Measurements from ENCODE around the gene ZNF550.
A peak's percentile ranks its signal among the peaks of the same experiment; 100 is the strongest.

ZNF550 gene

DNA sequence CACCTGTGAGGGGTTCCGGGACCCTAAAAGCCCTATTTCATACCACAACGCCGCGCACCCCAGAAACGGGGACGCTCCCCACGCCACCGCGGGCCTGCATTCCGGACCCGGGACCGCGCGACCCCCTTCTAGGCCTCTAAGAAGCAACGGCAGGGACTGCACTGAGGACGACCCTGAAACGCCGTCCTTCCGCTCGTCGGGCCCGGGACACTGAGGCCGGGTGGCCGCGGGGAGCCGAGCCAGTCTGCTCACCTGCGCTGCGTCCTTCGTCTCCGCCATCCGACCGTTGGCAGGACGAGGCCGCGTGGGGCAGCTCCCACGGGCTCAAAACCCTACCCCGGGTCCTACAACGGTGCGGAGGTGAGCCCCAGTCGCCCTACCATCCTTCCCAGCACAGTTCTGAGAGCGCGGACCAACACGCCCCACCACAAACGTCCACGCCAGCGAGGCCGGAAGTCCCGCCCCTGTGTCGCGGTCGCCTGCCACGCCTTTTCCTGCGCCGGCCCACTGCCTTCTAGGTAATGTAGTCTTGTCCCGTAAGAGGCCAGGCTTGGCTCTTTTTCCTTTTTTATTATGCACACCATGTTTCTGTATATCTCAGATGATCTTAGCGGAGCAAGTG, at the start of gene ZNF550:
Gene ZNF550 (minus strand): TSS at position 460 of the 622 bp plus-strand sequence. CDS start 181 bp downstream, at position 279.
- DNase-seq (ENCODE audit: low spot score) = peak; percentile 91

DNA sequence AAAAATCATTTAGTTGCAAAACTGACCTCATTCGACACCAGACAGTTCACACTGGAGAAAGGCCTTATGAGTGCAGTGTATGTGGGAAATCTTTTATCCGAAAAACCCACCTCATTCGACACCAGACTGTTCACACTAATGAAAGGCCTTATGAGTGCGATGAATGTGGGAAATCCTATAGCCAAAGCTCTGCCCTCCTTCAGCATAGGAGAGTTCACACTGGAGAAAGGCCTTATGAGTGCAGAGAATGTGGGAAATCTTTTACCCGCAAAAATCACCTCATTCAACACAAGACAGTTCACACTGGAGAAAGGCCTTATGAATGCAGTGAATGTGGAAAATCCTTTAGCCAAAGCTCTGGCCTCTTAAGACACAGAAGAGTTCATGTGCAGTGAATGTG, 47.3 kb upstream of the ZNF550 start:
- no peak for DNase-seq (ENCODE audit: low spot score)

DNA sequence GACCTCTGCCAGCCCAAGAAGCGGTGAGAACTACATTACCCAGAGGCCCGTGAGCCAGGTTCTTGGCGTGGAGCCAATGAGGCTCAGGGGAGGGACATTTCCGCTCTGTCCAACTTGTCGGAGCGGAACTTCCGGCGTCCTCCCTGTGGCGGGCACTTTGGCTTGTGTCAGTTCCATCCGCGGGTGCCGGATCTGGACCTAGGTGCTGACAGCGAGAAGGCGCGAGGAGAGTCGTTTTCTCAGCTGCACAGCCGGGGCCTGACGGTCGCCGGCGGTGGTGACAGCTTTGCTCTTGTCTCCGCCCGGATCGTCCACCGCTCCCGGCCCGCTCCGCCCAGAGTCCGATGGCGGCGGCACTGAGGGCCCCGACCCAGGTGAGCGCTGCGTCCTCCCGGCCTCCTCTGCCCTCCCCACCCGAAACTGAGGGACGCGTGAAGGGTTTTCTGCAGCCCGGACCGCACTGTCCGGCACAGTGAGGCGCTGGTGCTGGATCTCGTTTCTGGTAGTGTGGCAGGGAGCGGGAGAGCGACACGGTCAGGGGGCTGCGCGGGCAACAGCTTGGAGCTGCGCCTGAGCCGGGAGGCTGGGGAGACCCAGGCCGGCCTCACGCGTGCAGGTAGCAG, 40.2 kb upstream of the ZNF550 start, which contains the start of gene ZNF530:
Gene ZNF530 (plus strand): TSS at position 125 of the 623 bp plus-strand sequence. CDS start 4,461 bp downstream, outside the sequence.
- peak; percentile 87 for DNase-seq (ENCODE audit: low spot score)

DNA sequence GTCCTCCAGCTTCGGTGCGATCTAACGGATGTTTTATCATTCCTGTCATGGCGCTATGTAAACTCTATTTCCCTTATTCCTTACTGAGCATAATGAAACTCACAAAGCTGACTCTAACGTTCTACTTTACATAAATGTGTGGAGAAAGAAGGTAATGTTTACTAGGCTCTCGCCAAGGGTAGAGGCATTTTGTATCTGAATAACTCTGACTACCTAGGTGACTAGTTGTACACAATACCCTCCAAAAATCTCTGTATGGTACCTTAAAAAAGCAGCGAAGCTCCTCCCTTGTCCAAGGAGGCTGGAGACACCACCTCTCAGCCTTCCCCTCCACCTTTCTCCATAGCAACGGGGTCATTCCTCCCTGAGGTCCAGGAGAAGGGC, 39.7 kb upstream of the ZNF550 start:
- no peak for DNase-seq (ENCODE audit: low spot score)

DNA sequence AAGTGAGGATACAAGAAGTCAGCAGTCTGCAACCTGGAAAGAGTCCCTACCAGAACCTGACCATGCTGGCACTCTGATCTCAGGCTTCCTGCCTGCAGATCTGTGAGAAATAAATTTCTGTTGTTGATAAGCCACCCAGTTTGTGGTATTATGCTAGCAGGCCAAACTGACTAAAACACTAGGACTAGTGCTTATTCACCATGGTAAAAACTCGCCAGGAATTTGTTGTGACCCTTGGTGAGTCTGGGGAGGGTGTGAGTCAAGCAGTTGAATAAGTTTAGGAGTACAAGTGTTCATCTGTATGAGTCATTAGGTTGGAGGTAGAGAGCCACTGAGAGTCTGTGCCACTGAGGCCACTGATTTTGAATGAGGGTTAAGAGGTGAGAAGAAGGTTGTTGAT, 27.9 kb upstream of the ZNF550 start:
- no peak for DNase-seq (ENCODE audit: low spot score)

DNA sequence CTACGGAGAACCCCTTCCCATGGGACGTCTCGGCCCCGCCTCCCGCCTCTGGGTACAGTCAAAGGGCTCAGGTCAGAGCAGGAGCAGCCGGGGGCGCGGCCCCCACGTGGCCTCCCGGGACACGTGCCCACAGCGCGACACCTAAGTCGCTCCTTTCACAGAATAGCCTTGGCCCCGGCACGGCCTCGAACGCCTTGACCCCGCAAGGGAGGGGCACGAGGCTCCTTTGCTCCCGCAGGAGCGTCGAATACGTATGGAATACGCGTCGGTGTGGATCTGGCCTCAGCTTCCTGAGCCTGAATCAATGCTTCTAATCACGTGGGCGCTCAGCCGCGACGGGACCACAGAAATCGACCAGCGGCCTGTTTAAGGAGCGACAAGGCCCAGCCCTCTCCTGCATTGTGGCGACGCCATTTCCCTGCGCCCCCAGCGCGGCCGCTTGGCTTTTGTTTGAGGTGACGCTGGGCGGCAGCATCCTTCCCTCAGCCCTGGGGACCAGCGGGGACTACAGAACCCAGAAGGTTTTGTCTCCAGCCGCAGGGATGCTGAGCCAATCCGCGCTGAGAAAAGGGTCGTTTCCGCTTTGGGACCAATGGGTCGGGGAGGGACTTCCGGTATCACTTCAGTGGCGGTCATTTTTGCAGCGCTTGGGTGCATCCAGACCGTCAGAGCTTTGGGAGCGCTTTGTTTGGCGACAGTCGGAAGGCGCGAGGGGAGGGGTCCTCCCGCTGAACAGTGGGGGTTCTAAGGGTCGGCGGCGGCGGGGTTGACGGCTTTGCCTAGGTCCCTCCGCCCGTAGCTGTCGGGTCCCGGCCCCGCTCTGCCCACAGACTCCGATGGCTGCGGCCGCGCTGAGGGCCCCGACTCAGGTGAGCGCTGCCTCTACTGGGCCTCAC, 24.1 kb upstream of the ZNF550 start, which contains the start of gene ZIK1:
Gene ZIK1 (plus strand): TSS at position 625 of the 896 bp plus-strand sequence. CDS start 212 bp downstream, at position 837.
- peak; percentile 93 for DNase-seq (ENCODE audit: low spot score)

DNA sequence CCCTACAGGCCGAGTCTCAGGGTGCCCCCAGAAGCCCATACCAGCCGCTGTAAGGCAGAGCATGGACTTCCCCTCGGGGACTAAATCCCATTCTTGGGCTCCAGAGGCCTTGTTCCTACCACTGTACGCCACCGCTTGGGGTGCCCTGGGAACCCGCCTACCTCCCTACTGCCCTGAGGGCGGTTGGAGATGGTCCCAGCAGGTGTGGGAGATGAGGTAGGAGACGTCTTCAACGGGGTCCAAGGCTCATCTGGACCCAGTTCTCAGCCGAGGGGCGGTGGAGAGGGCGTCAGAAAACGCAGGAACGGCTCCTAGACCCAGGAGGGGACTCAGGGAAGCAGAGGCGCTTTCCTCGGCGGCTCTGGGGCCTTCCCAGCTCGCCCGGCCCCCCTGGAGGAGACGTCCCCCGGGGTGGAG, 23.4 kb upstream of the ZNF550 start:
- no peak for DNase-seq (ENCODE audit: low spot score)

DNA sequence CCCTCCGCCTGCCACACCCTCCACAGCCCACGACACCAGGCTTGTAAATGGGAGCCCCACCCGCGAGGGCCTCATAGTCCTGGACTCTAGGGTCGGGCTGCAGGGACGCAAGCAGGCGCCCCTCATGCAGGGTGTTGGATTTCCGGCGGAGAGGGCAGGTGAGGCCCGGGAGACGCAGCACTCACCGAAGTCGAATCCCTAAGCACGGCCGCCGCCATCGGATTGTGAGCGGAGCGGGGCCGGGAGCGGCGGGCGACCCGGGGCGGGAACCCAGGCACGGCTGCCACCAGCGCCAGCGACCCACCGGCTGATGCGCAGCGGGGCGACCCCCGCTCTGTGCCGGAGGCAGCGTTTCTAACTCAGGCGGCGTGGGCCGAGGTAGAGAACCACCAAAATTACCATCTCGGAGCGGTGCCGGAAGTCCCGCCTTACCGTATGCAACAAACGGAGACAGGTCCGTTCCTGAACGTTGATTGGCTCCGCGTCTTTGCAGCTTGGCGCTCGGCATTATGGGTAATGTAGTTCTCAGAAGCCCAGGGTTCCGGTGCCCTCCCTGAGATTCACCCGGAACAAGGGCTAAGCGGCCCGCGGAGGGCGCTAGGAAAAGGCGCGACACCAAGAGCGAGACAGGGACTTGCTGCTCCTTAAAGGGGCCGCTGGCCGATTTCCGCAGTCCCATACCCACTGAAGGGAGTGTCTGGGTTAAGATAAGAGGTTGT, 19.0 kb upstream of the ZNF550 start, which contains the start of gene ZNF416:
Gene ZNF416 (minus strand): TSS at position 425 of the 719 bp plus-strand sequence. CDS start 207 bp downstream, at position 218.
- DNase-seq (ENCODE audit: low spot score) = peak; percentile 97

DNA sequence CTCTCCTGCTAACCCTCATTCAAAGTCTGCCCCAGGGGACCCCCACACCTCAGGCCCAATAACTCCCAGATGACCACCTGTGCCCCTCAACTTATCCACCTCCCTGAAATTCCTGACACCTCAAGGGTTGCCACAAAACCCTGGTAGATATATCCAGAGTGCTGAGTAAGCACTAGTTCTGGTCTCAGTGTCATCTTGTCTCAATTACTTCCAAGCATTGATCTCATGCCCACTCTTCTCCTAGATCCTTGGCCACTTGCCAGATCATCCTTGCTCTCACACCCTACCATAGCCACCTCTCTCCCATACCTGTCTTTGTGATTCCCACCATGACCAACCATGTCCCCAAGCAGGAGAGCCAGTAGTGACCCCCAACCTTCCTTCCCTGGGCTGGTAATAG, 17.0 kb upstream of the ZNF550 start:
- DNase-seq (ENCODE audit: low spot score) = no peak

DNA sequence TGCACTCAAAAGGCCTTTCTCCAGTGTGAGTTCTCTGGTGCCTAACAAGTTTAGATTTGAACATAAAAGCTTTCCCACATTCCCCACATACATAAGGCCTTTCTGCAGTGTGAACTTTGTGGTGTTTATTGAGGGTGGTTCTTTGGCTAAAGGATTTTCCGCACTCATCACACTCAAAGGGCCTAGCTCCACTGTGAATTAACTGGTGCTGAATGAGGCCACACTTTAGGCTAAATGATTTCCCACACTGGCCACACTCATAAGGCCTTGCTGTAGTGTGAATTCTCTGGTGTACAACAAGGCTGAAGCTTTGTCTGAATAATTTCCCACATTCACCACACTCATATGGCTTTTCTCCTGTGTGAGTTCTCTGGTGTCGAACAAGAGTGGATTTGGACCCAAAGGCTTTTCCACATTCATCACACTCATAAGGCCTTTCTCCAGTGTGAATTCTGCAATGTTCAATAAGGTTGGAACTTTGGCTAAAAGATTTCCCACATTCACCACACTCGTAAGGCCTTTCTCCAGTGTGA, 12.8 kb upstream of the ZNF550 start:
- no peak for DNase-seq (ENCODE audit: low spot score)

DNA sequence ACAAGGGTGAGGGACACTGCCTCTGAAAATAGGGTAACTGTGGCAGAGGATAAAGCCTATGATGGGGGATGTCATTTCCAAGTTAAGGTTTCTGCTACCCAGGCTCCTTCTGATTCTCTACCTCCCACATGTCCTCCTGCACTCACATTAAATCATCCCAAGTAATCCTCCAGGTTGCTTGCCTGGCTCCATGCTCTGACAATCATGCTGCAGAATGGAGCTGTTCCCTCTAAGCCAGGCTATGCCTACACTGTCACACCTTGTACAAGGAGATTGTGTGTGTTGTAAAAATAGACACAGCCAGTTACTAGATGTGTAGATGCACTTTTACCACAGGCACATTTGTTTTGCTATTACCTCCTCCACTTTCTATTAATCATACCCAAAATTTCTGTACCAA, 11.0 kb upstream of the ZNF550 start:
- DNase-seq (ENCODE audit: low spot score) = no peak

DNA sequence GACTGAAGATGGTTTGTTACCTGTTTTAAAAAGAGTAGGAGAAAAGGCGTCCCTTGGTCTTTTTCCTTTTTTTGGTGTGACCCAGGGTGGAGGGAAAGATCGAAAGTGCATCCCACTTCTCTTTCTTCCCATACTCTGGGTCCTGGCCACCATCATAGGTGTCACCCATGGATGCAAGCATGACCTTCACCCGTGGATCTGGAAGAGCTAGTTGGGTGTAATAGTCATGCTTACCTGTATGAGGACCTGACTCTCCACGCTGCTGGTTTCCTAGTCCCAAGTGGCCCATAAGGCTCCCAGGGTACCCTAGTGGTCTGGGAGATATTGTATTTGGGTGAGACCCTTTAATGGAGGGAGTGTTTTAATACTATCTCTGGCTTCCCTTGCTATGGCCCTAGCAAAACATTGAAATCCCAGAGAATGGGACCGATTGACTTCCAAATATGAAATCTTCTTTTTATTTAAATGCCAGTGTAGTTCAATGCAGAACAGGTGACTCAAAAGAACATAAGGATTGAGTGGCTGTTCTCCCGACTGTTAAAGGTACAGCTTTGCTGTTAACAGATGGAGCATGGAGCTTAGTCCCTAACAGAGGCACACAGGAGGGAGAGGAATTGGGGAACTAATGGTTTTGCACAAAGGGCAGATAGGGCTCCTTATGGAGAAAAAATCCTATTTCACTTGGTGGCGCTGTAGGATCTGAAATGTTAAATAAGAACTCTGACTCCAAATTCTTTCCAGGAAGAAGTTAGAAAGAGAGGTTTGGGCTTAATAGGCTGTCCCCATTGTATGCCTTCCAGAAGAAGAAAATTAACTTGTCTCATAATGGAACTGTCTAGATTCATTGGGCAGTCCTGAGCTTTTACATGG, 7.0 kb upstream of the ZNF550 start:
- DNase-seq (ENCODE audit: low spot score) = no peak

DNA sequence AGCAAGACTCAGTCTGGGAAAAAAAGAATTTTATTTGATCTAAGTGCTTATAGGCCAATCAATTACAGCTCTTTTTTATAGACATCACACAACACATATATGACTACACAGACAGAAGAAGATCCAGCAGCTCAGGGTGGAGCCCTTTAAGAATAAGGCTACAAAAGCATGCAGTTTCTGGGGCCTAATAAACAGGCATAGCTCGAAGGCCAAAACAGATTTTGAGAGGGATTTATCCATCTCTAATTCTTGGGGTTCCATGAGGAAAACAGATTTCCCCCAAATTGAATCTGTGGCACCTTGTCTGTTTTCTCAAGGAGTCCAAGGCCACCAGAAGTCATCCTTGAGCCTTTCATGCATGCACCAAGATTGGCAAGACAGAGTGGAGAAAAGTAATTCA, 3.9 kb upstream of the ZNF550 start:
- no peak for DNase-seq (ENCODE audit: low spot score)

DNA sequence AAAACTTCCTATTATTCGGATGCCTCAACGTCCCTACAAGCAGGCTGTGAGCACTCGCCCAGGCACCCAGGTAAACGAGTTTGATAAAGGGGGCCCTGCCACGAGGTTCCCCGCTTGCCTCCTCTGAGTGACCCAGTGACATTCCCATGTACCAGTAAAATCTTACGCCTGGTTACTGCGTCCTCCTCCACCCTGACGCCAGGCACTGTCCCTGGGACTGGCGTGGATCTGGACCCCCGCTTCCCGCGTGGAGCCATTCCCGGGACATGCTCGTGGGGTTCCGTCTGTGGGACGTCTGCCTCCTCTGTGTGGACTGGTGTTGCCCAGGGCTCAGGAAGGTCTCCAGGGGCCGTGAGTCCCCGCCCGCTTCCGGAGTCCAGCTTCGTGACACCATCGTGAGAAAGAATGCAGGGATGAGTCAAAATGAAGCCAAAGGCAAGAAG, 407 bp upstream of the ZNF550 start:
- no peak for DNase-seq (ENCODE audit: low spot score)

DNA sequence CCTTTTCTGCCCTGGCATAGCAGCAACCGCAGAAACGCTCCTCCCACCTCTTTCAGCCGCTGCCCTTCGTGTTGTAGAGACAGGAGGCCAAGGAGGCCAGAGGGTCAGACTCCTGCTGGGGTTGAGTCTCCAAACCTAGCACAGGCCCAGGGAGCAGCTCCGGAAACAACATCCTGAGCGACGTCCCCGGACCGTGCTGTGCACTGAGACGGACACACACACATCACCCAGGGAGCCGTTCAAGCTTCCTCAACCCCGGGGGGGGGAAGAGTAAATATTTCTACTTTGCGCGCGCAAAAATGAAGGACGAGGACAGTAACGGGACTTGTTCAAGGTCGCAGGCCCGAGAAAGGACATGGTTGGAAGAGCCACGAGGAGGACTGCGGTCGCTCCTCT, 657 bp downstream of the ZNF550 start:
- DNase-seq (ENCODE audit: low spot score) = no peak

DNA sequence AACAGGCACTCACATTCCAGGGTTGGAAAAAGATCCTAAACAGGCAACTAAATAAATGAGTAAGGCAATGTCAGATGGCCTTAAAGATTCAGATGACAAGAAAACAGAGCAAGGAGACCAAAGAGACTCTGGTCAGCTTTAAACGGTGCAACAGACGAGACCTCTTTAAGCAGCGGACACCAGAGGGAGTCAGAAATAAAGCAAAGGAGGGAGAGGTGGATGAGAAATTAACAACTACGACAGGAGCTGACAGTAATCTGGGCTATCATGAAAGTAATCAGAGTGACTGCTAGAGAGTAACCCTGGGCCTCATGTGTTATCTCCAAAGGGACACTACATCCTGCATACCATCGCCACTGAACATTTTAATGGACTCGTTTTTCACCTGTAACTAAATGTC, 1.1 kb downstream of the ZNF550 start:
- no peak for DNase-seq (ENCODE audit: low spot score)

DNA sequence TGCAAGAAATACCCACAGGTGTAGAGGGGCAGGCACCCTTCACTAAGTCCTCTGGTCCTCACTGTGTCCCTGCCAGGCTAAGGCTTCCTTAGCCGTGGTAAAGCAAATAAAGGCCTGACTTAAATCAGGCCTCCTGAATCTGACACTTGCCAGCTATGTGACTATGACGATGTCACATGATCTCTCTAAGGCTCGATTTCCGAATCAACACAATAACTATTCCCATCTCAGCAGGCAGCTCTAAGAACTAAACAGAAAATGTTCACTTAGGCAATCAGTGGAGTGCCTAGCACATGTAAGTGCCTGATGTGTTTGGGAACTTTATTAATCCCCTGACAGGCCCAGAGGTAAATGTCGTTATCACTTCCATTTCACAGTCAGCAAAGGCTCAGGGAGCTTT, 2.0 kb downstream of the ZNF550 start:
- no peak for DNase-seq (ENCODE audit: low spot score)

DNA sequence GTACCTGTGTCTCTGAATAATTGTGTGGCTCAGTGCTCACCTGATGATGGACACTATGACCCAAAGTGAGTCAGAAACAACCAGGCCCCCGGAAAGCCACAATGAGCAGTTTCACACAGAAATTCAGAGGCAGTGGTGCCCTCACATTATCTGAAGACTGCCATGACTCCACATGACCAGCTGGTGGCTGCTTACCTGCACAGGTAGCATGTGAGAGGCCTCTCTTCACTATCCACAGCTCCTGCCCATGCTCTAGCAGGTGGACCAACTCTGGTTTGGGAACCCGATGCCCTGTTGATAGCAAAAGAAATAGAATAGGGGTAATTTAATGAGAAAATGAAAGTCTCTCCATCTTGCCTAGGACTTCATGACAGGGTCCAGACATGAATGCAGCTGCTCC, 7.2 kb downstream of the ZNF550 start:
- DNase-seq (ENCODE audit: low spot score) = no peak

DNA sequence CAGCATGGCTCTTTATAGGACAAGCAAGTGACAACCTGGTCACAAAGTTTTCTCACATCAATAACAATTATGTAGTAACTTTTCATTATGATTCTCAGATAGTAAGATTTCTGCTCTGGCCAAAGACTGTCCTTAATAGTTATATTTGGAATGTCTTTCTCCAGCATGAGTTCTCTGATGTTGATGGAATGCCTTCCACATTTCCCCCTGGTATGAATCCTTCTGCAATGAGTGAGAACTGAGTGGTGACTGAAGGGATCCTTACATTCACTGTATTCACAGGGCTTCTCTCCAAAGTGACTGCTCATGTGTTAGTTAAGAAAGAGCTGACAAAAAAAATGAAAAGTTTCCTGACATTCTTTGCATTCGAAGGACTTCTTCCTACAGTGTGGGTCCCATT, 13.2 kb downstream of the ZNF550 start:
- no peak for DNase-seq (ENCODE audit: low spot score)

DNA sequence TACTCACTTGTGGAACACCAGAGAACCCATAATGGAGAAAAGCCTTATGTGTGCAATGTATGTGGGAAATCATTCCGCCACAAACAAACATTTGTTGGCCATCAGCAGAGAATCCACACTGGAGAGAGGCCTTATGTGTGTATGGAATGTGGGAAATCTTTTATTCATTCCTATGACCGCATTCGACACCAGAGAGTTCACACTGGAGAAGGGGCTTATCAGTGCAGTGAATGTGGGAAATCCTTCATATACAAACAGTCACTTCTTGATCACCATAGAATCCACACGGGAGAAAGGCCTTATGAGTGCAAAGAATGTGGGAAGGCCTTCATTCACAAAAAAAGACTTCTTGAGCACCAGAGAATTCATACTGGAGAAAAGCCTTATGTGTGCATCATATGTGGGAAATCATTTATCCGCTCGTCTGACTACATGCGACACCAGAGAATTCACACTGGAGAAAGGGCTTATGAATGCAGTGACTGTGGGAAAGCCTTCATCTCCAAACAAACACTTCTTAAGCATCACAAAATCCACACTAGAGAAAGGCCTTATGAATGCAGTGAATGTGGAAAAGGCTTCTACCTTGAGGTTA, 21.6 kb downstream of the ZNF550 start:
- DNase-seq (ENCODE audit: low spot score) = no peak
